Measurements from ENCODE around the gene GRAP.

GRCh38 chr17:19002805-19003542 is 43.8 kb downstream of the GRAP start:
- TF ChIP-seq POLR2A (IDR thresholded peaks at IDR 0.05; ENCODE audit: low read depth): no peak
- no peak for TF ChIP-seq CTCF (IDR thresholded peaks at IDR 0.05)

All from esophagus muscularis mucosa (tissue), 3 donors.